ENCODE data around the gene PDE3A. TPM values are rescaled to one million over a fixed set of nuclear protein-coding genes. Genes with fewer than 3 reads are reported as not detected.

PDE3A gene
- total and polyA plus RNA-seq, 2 of the 4 experiments (the other 2 are of a cell fraction): 0.09 to 0.18 TPM

- Histone ChIP-seq H3K9ac (ENCODE audit: low read depth, low read length) (no peak overlapping the region), H3K4me3 (ENCODE audit: insufficient read depth, low read depth, low read length) (no peak overlapping the region), H4K5ac (ENCODE audit: low read depth, low read length) (no peak overlapping the region), H4K8ac (ENCODE audit: low read depth in 2 of 2, low read length in 2 of 2) (no peak overlapping the region), H2BK120ac (ENCODE audit: low read depth, low read length) (no peak overlapping the region), H2AK9ac (replicated peaks; ENCODE audit: low read depth, low read length, poor library complexity) (no peak overlapping the region), H2AK5ac (ENCODE audit: low read depth, low read length) (no peak overlapping the region), H3K23ac (ENCODE audit: low read depth, low read length) (no peak overlapping the region), H3K56ac (ENCODE audit: extremely low read depth, insufficient read depth, low read length) (no peak overlapping the region), H2BK5ac (ENCODE audit: low read depth, low read length, poor library complexity, severe bottlenecking) (no peak overlapping the region), H3K9me1 (ENCODE audit: insufficient read depth, low read length) (no peaks in the 10 kb centered on the region), H3K36me3 (ENCODE audit: control insufficient read depth, insufficient read depth, low read length) (no peaks in the 10 kb centered on the region; the same call in 1 of the 2 replicates), H4K91ac (ENCODE audit: insufficient read depth, low read depth, low read length) (no peak overlapping the region), H3K27ac (ENCODE audit: insufficient read depth, low read length) (no peak overlapping the region), H3K4me2 (ENCODE audit: low read depth, low read length) (no peak overlapping the region), H3K79me1 (ENCODE audit: low read depth in 1 of 2, low read length in 2 of 2) (no peaks in the 10 kb centered on the region; a peak in 1 of 4 replicates), H2BK20ac (ENCODE audit: low read depth, low read length) (no peak overlapping the region), H3K4ac (ENCODE audit: low read depth, low read length) (no peak overlapping the region), H3K18ac (ENCODE audit: low read depth, low read length) (no peak overlapping the region), H3K14ac (replicated peaks; ENCODE audit: low read depth, low read length) (no peak overlapping the region), H3K27me3 (ENCODE audit: control insufficient read depth, insufficient read depth, low read length) (no peaks in the 10 kb centered on the region), H2AFZ (replicated peaks; ENCODE audit: low read length, poor library complexity) (no peak overlapping the region), H3K9me3 (ENCODE audit: control insufficient read depth, insufficient read depth, low read length) (no peaks in the 10 kb centered on the region), H2BK15ac (ENCODE audit: low read depth, low read length) (no peak overlapping the region), H4K20me1 (ENCODE audit: insufficient read depth, low read length) (no peaks in the 10 kb centered on the region), H3K4me1 (ENCODE audit: control insufficient read depth, insufficient read depth, low read length) (peaks cover 2% of the 10 kb centered on the region)
- BruUV-seq (replicated peaks): no TSS peak
- ChIA-PET CTCF (no interaction called here), POLR2A (ENCODE audit: unreplicated experiment) (no interaction called here)
- dilution Hi-C loops (cut with HindIII; ENCODE audit: low sequenced_read_pairs, unreplicated experiment): no loop called here
- intact Hi-C loops (cut with micrococcal nuclease): no loop called here
- no peak for ATAC-seq (ENCODE audit: low read depth)
- in situ Hi-C loops (cut with MboI; ENCODE audit: low sequenced_read_pairs): no loop called here
- no CpG with 5 or more reads among the region's 4 CpGs for WGBS, 2 experiments (ENCODE audit: extremely low coverage in 2 of 2, insufficient read length in 1 of 2)
- DNase-seq: no peak
- no peak for TF ChIP-seq MXI1 (IDR thresholded peaks at IDR 0.05; ENCODE audit: borderline replicate concordance, low read depth, low read length)
- TF ChIP-seq RAD21 (IDR thresholded peaks at IDR 0.05; ENCODE audit: low read length): no peak
- TF ChIP-seq POLR2A (IDR thresholded peaks at IDR 0.05; ENCODE audit: low read depth, low read length): no peak
- TF ChIP-seq CEBPB (IDR thresholded peaks at IDR 0.05; ENCODE audit: low read depth, low read length): no peak
- TF ChIP-seq RFX5 (IDR thresholded peaks at IDR 0.05; ENCODE audit: low read depth, low read length): no peak
- TF ChIP-seq ELK1 (IDR thresholded peaks at IDR 0.05; ENCODE audit: borderline replicate concordance, low read depth, low read length): no peak
- no peak for TF ChIP-seq BHLHE40 (IDR thresholded peaks at IDR 0.05; ENCODE audit: low read depth, low read length)
- TF ChIP-seq FOS (IDR thresholded peaks at IDR 0.05; ENCODE audit: low read depth, low read length): no peak
- no peak for TF ChIP-seq USF2 (IDR thresholded peaks at IDR 0.05; ENCODE audit: low read depth, low read length)
- no peak for TF ChIP-seq NFE2L2 (IDR thresholded peaks at IDR 0.05; ENCODE audit: low read depth, low read length)
- no peak for TF ChIP-seq CHD1 (IDR thresholded peaks at IDR 0.05; ENCODE audit: low read depth, low read length)
- TF ChIP-seq RCOR1 (IDR thresholded peaks at IDR 0.05; ENCODE audit: insufficient replicate concordance, low read length): no peak
- TF ChIP-seq MAZ (IDR thresholded peaks at IDR 0.05; ENCODE audit: borderline replicate concordance, low read depth, low read length): no peak
- no peak for TF ChIP-seq SMC3 (IDR thresholded peaks at IDR 0.05; ENCODE audit: low read depth, low read length)
- TF ChIP-seq CTCF (conservative IDR thresholded peaks at IDR 0.05; ENCODE audit: low read depth, low read length): no peak
- TF ChIP-seq MAFK (IDR thresholded peaks at IDR 0.05; ENCODE audit: low read depth, low read length): no peak
These were observed 56.5 kb downstream of the PDE3A start for GRCh38 chr12:20424841-20425240.

All from IMR-90 (cell line).